ENCODE data around the gene SELENOF.

The SELENOF gene

DNA sequence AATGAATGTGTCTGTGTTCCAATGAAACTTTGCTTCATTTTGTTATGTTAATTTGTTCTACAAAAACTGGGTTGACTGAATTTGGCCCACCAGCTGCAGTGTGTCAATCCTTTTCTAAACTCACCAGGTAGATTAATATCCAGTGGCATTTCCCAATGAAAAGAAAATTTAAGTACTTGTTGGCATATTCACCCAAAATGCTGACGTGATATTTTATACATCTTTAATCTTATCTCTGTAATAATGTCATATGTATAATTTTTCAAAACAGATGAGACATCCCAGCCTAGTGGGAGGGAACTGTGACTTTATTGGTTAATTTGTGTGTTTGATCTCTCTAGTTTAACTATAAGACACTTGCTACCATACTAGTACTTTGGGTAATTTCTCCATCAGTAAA is 8.1 kb downstream of the SELENOF start:
- TF ChIP-seq, protein P1, sequence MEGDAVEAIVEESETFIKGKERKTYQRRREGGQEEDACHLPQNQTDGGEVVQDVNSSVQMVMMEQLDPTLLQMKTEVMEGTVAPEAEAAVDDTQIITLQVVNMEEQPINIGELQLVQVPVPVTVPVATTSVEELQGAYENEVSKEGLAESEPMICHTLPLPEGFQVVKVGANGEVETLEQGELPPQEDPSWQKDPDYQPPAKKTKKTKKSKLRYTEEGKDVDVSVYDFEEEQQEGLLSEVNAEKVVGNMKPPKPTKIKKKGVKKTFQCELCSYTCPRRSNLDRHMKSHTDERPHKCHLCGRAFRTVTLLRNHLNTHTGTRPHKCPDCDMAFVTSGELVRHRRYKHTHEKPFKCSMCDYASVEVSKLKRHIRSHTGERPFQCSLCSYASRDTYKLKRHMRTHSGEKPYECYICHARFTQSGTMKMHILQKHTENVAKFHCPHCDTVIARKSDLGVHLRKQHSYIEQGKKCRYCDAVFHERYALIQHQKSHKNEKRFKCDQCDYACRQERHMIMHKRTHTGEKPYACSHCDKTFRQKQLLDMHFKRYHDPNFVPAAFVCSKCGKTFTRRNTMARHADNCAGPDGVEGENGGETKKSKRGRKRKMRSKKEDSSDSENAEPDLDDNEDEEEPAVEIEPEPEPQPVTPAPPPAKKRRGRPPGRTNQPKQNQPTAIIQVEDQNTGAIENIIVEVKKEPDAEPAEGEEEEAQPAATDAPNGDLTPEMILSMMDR (IDR thresholded peaks at IDR 0.05) = no peak

DNA sequence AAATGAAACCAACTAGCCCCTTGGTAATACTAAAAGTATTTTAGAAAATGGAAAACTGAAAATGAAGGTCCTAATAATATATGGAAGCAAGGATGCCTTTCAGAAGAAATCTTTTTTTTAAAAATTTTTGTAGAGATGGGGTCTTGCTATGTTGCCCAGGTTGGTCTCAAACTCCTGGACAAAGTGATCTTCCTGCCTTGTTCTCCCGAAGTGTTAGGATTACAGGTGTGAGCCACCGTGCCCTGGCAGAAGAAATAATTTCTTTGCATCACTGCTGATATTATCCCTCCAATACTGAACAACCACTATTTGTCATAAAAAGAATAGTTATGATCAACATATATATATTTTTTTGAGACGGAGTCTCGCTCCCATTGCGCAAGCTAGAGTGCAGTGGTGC is 25.6 kb downstream of the SELENOF start:
- TF ChIP-seq, protein P1 (IDR thresholded peaks at IDR 0.05) = no peak

DNA sequence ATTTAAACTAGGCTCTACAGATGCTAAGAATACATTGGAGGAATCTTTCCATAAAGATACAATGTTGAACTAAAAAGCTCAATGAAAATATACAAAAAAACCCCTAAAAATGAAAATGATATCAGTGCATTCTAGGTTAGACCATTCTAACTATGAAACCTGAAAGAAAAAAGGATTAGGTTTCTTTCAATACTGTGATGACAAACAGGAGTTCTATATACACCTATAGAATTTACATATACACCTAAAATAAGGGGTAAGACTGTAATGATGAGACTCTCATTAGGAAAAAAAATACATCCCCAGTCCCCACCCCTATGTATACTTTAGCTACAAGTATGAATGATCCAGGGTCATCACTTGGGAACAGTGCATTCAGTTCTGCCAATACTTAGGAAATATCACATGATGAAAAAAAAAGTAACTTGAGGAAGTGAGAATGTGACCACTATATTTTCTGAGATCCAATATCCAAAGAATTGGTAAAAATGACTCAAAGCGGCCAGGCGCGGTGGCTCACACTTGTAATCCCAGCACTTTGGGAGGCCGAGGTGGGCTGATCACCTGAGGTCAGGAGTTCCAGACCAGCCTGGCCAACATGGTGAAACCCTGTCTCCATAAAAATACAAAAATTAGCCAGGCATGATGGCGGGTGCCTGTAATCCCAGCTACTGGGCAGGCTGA is 26.3 kb downstream of the SELENOF start:
- TF ChIP-seq, protein P1 (IDR thresholded peaks at IDR 0.05) = no peak

DNA sequence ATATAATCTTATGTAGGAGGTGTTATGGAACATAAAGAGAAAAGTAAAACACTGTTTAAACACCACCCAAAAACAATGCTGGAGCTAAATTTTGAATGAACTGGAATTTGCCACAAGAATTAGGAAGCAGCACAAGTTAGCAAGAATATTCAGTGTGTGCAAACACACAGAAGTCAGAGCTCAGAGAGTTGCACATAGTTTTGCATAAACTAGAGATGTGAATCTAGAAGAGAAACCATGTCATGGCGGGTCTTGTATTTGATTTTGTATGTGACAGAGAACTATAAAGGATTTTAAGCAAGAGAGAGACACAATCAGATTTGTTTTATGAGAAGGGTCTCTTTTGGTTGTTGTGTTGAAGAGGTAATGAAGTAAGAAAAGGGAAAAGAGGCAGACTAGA is 38.2 kb downstream of the SELENOF start:
- TF ChIP-seq, protein P1 (IDR thresholded peaks at IDR 0.05) = no peak

DNA sequence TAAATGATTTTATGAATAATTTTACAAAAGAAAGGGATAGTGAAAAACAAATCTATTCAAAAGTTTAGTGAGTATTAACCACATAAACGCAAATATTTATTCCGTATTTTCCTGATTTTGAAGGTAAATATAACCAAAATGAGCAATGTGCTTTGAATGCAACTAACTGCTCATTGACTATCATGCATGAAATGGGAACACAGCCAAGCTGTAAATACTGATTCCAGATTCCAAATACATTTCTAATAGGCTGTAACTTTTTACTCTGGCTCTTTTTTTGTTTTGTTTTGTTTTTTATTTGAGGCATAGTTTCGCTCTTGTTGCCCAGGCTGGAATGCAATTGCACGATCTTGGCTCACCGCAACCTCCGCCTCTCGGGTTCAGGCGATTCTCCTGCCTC is 41.8 kb downstream of the SELENOF start:
- TF ChIP-seq, protein P1 (IDR thresholded peaks at IDR 0.05) = no peak

DNA sequence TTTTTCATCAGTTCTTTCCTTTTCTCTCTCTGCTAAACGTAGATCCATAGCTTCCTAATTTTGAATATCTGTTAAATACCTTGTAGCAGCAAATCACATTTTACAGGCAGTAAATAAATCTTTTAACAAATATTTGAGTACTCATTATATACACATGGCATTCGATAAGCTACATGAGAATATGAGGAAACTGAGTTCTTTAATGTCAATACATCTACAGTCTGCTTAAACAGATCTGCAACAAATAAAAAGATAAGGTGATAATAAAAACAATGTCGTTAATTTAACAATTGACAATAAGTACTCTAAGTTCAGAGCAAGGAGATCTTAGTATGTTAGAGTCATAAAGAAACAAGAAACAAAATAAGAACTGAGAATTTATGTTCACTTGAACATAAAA is 42.9 kb downstream of the SELENOF start:
- TF ChIP-seq, protein P1 (IDR thresholded peaks at IDR 0.05) = no peak

DNA sequence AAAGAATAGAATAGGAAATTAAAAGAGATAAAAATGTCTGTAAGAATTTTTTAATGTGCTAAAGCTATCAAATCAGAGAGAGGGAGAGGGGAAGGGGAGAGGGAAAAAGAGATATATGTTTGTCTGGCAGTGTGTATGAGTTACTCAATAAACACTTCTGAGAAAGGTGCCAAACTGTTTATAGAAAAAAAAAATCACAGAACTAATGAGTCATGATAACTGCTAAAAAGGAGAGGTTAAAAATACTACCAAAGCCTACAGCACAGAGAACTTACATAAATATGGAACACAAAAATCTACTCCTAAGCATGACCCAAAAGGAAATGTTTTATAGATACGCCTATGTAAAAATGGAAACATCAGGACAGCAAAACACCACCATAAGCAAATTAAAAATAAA is 45.4 kb downstream of the SELENOF start:
- TF ChIP-seq, protein P1 (IDR thresholded peaks at IDR 0.05) = no peak

DNA sequence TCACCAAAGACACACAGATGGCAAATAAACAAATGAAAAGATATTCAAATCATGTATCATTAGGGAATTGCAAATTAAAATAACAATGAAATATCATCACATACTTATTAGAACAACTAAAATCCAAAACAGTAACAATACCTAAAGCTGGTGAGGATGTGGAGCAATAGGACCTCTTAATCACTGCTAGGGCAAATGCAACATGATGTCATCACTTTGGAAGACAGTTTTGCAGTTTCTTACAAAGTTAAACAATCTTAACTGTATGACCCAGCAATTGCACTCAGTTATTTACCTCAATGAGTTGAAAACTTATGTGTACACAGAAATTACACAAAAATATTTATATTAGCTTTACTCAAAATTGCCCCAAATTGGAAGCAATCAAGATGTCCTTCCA is 47.3 kb downstream of the SELENOF start:
- TF ChIP-seq, protein P1 (IDR thresholded peaks at IDR 0.05) = no peak

All from LNCAP (cell line).